ENCODE measurements around the gene MGLL. TPM values are rescaled to one million over a fixed set of nuclear protein-coding genes. Genes with fewer than 3 reads are reported as not detected.

Gene MGLL
- total RNA-seq, 1 donor from 2014 or later: 132 TPM

GRCh38 chr3:127783166-127783565 is 39.1 kb downstream of the MGLL start:
- H3K27ac ChIP-seq: no peak overlapping the region
- DNase-seq: no peak

GRCh38 chr3:127781411-127782001 is 40.8 kb downstream of the MGLL start:
- TF ChIP-seq CTCF (IDR thresholded peaks at IDR 0.05): no peak
- no peaks in the 10 kb centered on the region for H3K27me3 ChIP-seq (ENCODE audit: low read depth)
- peaks cover 5% of the 10 kb centered on the region for H3K9me3 ChIP-seq
- ATAC-seq (no peak), DNase-seq (no peak)
- H3K4me3 ChIP-seq: no peak overlapping the region
- peak overlapping the region; percentile 67 for H3K27ac ChIP-seq
- H3K4me1 ChIP-seq: peaks cover 56% of the 10 kb centered on the region
- intact Hi-C loops (cut with DNase I): no loop called here
- H3K36me3 ChIP-seq: peaks cover 15% of the 10 kb centered on the region

More at GRCh38 chr3:127783166-127783565, 39.1 kb downstream of the MGLL start:
- intact Hi-C loops (cut with DNase I): no loop called here
- no peaks in the 10 kb centered on the region for H3K9me3 ChIP-seq
- H3K4me1 ChIP-seq: peaks cover 71% of the 10 kb centered on the region
- ATAC-seq: no peak
- peaks cover 25% of the 10 kb centered on the region for H3K36me3 ChIP-seq
- no peak overlapping the region for H3K4me3 ChIP-seq
- no peaks in the 10 kb centered on the region for H3K27me3 ChIP-seq (ENCODE audit: low read depth)
- TF ChIP-seq CTCF (IDR thresholded peaks at IDR 0.05): no peak

GRCh38 chr3:127780536-127781400 is 41.5 kb downstream of the MGLL start:
- intact Hi-C loops (cut with DNase I): no loop called here

GRCh38 chr3:127779747-127780146 is 42.6 kb downstream of the MGLL start:
- ATAC-seq (peak in 1 of 2 donors; percentile 7), DNase-seq (no peak)
- intact Hi-C loops (cut with DNase I): no loop called here
- H3K27ac ChIP-seq: peak overlapping the region; percentile 28
- no peak overlapping the region for H3K4me3 ChIP-seq
- no peaks in the 10 kb centered on the region for H3K27me3 ChIP-seq (ENCODE audit: low read depth)
- peaks cover 5% of the 10 kb centered on the region for H3K9me3 ChIP-seq
- H3K4me1 ChIP-seq: peaks cover 56% of the 10 kb centered on the region
- TF ChIP-seq CTCF (IDR thresholded peaks at IDR 0.05): no peak
- peaks cover 15% of the 10 kb centered on the region for H3K36me3 ChIP-seq

More at GRCh38 chr3:127780536-127781400, 41.5 kb downstream of the MGLL start:
- Histone ChIP-seq H3K27me3 (ENCODE audit: low read depth) (no peaks in the 10 kb centered on the region), H3K9me3 (peaks cover 5% of the 10 kb centered on the region), H3K4me1 (peaks cover 56% of the 10 kb centered on the region), H3K27ac (peak overlapping the region; percentile 46), H3K36me3 (peaks cover 15% of the 10 kb centered on the region), H3K4me3 (no peak overlapping the region)
- DNase-seq (no peak), ATAC-seq (no peak)
- no peak for TF ChIP-seq CTCF (IDR thresholded peaks at IDR 0.05)

GRCh38 chr3:127777921-127778656 is 44.2 kb downstream of the MGLL start:
- Histone ChIP-seq H3K4me3 (no peak overlapping the region), H3K27me3 (ENCODE audit: low read depth) (no peaks in the 10 kb centered on the region), H3K4me1 (peaks cover 62% of the 10 kb centered on the region), H3K36me3 (peaks cover 15% of the 10 kb centered on the region), H3K9me3 (peaks cover 5% of the 10 kb centered on the region), H3K27ac (no peak overlapping the region)
- TF ChIP-seq CTCF (IDR thresholded peaks at IDR 0.05): no peak
- intact Hi-C loops (cut with DNase I): no loop called here
- peak in 1 of 2 donors; percentile 28 for ATAC-seq
- DNase-seq: peak; percentile 48
